Liver (tissue), 9 donors: ENCODE results near the gene FCHSD1. TPM values are rescaled to one million over a fixed set of nuclear protein-coding genes. Genes with fewer than 3 reads are reported as not detected.

Source experiments
- DNase-seq: peaks from one replicate; pipeline ENCODE4 v3.0.0-alpha.2; 2017; ENCODE audit warnings: low spot score
- H3K27ac ChIP-seq, 2 donors: one replicate each; pipeline ENCODE4 v1.7.0; 2013; ENCODE audit warnings: inconsistent platforms in 2 of 2, low read length in 2 of 2, control low read depth in 1 of 2, low read depth in 1 of 2, mild to moderate bottlenecking in 1 of 2
- H3K27me3 ChIP-seq, 4 donors: one replicate each; pipeline versions ENCODE4 v1.6.1 to v1.7.0; 2013; ENCODE audit warnings: low read length in 3 of 4, inconsistent platforms in 1 of 4, mild to moderate bottlenecking in 1 of 4, moderate library complexity in 1 of 4; ENCODE audit not compliant: control insufficient read depth in 4 of 4, insufficient read depth in 4 of 4
- H3K36me3 ChIP-seq, 4 donors: one replicate each; pipeline versions ENCODE4 v1.6.1 to v1.7.0; 2013; ENCODE audit warnings: low read length in 3 of 4, mild to moderate bottlenecking in 3 of 4, low read depth in 1 of 4, moderate library complexity in 1 of 4; ENCODE audit not compliant: control insufficient read depth in 4 of 4, insufficient read depth in 3 of 4
- H3K4me1 ChIP-seq, 4 donors: one replicate each; pipeline versions ENCODE4 v1.6.1 to v1.7.0; 2013; ENCODE audit warnings: low read length in 3 of 4, mild to moderate bottlenecking in 3 of 4, moderate library complexity in 1 of 4; ENCODE audit not compliant: control insufficient read depth in 4 of 4, insufficient read depth in 4 of 4
- H3K4me3 ChIP-seq, 3 donors: one replicate each; pipeline versions ENCODE4 v1.6.1 to v1.7.0; 2013; ENCODE audit warnings: low read length in 3 of 3, control low read depth in 1 of 3, low read depth in 1 of 3, mild to moderate bottlenecking in 1 of 3
- H3K9ac ChIP-seq, 2 donors: one replicate each; pipeline ENCODE4 v1.7.0; 2013; ENCODE audit warnings: low read length in 2 of 2, mild to moderate bottlenecking in 2 of 2, moderate library complexity in 2 of 2, control low read depth in 1 of 2, low read depth in 1 of 2
- H3K9me3 ChIP-seq, 4 donors: one replicate each; pipeline versions ENCODE4 v1.6.1 to v1.7.0; 2013; ENCODE audit warnings: low read length in 3 of 4; ENCODE audit not compliant: control insufficient read depth in 4 of 4
- EGR1 ChIP-seq, 2 donors: IDR thresholded peaks; 2 replicates each; pipeline ENCODE4 v1.6.1; 2016 to 2018; ENCODE audit warnings: antibody characterized with exemption in 2 of 2, low read depth in 2 of 2
- FOXA1 ChIP-seq: IDR thresholded peaks from 2 replicates; pipeline ENCODE4 v1.6.1; 2016; ENCODE audit warnings: antibody characterized with exemption
- FOXA2 ChIP-seq: IDR thresholded peaks from 2 replicates; pipeline ENCODE4 v1.6.1; 2016; ENCODE audit warnings: antibody characterized with exemption
- GABPA ChIP-seq, 2 donors: IDR thresholded peaks in 1 of 2; conservative IDR thresholded peaks in 1 of 2; 2 replicates each; pipeline ENCODE4 v1.6.1; 2016; ENCODE audit warnings: antibody characterized with exemption in 2 of 2, mild to moderate bottlenecking in 1 of 2, moderate library complexity in 1 of 2
- HNF4A ChIP-seq, 2 donors: conservative IDR thresholded peaks; 2 replicates each; pipeline ENCODE4 v1.6.1; 2016; ENCODE audit warnings: antibody characterized with exemption in 2 of 2, mild to moderate bottlenecking in 2 of 2
- HNF4G ChIP-seq: IDR thresholded peaks from 2 replicates; pipeline ENCODE4 v1.6.1; 2016; ENCODE audit warnings: antibody characterized with exemption
- JUND ChIP-seq, 2 donors: IDR thresholded peaks; 2 replicates each; pipeline ENCODE4 v1.6.1; 2016; ENCODE audit warnings: antibody characterized with exemption in 2 of 2
- NR2F2 ChIP-seq: IDR thresholded peaks from 2 replicates; pipeline ENCODE4 v1.6.1; 2016; ENCODE audit warnings: antibody characterized with exemption
- RAD21 ChIP-seq, 2 donors: IDR thresholded peaks; 2 replicates each; pipeline ENCODE4 v1.6.1; 2016; ENCODE audit warnings: antibody characterized with exemption in 2 of 2, mild to moderate bottlenecking in 2 of 2
- REST ChIP-seq: IDR thresholded peaks from 2 replicates; pipeline ENCODE4 v1.6.1; 2016; ENCODE audit warnings: antibody characterized with exemption, mild to moderate bottlenecking
- RXRA ChIP-seq, 2 donors: IDR thresholded peaks; 2 replicates each; pipeline ENCODE4 v1.6.1; 2017 to 2018; ENCODE audit warnings: antibody characterized with exemption in 2 of 2, mild to moderate bottlenecking in 1 of 2
- SP1 ChIP-seq: IDR thresholded peaks from 2 replicates; pipeline ENCODE4 v1.6.1; 2018; ENCODE audit warnings: antibody characterized with exemption, mild to moderate bottlenecking
- TAF1 ChIP-seq: conservative IDR thresholded peaks from 2 replicates; pipeline ENCODE4 v1.6.1; 2016; ENCODE audit warnings: antibody characterized with exemption, mild to moderate bottlenecking
- YY1 ChIP-seq: IDR thresholded peaks from 2 replicates; pipeline ENCODE4 v1.6.1; 2016; ENCODE audit warnings: antibody characterized with exemption, mild to moderate bottlenecking
- WGBS: extraction: QIAGEN DNeasy Blood & Tissue Kit; methylation state at CpG from one replicate; pipeline ENCODE4 v1.1.7; 2013; 5-methylcytosine and 5-hydroxymethylcytosine counted together
- polyA plus RNA-seq, 2 donors: library from polyadenylated mRNA; stranded (reverse) in 1 of 2; unstranded in 1 of 2; fragments of 200-250 nt in 1 of 2; fragments of >200 nt in 1 of 2; fragmentation: Nextera tagmentation in 1 of 2; extraction: Ambion mirVana in 1 of 2; gene quantifications; one replicate each; pipeline versions ENCODE4 v1.2.1 to v1.2.3, GENCODE V29; 2013 to 2015
- total RNA-seq, 2 donors: library from RNA; depleted of rRNA; stranded (reverse); fragments of >200 nt; gene quantifications; one replicate each; pipeline ENCODE4 v1.2.3, GENCODE V29; 2014
- TF ChIP-seq, protein P1 (sequence below): IDR thresholded peaks from 2 replicates; pipeline ENCODE4 v1.6.1; 2016; ENCODE audit warnings: antibody characterized with exemption
- TF ChIP-seq, protein P2 (sequence below): fragments of 150-350 bp; IDR thresholded peaks from 2 replicates; pipeline ENCODE4 v1.5.1; 2017; ENCODE audit warnings: improper control_type of control experiment, low read depth, low read length; ENCODE audit not compliant: missing input control
- TF ChIP-seq, protein P3 (sequence below): IDR thresholded peaks from 2 replicates; pipeline ENCODE4 v1.6.1; 2016; ENCODE audit warnings: antibody characterized with exemption
- TF ChIP-seq, protein P4 (sequence below): IDR thresholded peaks from 2 replicates; pipeline ENCODE4 v1.6.1; 2016; ENCODE audit warnings: antibody characterized with exemption
- donor health status: healthy.
- donor health status: healthy.
- donor health status: healthy.
- donor health status: healthy.
- donor health status: healthy.

FCHSD1 gene
- total and polyA plus RNA-seq, 4 donors, result 1.3 to 6.4 (median 2.2) TPM

- Histone ChIP-seq H3K36me3 (no peaks in the 10 kb centered on the region), H3K27ac (no peak overlapping the region), H3K4me3 (no peak overlapping the region), H3K9ac (no peak overlapping the region), H3K4me1 (peaks cover 10 to 61% (median 43%) of the 10 kb centered on the region in 4 donors), H3K27me3 (no peaks in the 10 kb centered on the region), H3K9me3 (no peaks in the 10 kb centered on the region)
- TF ChIP-seq HNF4G (no peak), JUND (IDR thresholded peaks at IDR 0.05) (no peak), EGR1 (IDR thresholded peaks at IDR 0.05; ENCODE audit: low read depth in 2 of 2) (no peak), GABPA (IDR thresholded peaks at IDR 0.05 in 1 of 2, conservative IDR thresholded peaks at IDR 0.05 in 1 of 2) (no peak), FOXA1 (no peak), TAF1 (no peak), SP1 (no peak), YY1 (no peak), REST (no peak), RXRA (IDR thresholded peaks at IDR 0.05) (no peak), FOXA2 (no peak), NR2F2 (no peak)
- TF ChIP-seq, protein P1, sequence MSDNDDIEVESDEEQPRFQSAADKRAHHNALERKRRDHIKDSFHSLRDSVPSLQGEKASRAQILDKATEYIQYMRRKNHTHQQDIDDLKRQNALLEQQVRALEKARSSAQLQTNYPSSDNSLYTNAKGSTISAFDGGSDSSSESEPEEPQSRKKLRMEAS, result no peak
- TF ChIP-seq, protein P2, sequence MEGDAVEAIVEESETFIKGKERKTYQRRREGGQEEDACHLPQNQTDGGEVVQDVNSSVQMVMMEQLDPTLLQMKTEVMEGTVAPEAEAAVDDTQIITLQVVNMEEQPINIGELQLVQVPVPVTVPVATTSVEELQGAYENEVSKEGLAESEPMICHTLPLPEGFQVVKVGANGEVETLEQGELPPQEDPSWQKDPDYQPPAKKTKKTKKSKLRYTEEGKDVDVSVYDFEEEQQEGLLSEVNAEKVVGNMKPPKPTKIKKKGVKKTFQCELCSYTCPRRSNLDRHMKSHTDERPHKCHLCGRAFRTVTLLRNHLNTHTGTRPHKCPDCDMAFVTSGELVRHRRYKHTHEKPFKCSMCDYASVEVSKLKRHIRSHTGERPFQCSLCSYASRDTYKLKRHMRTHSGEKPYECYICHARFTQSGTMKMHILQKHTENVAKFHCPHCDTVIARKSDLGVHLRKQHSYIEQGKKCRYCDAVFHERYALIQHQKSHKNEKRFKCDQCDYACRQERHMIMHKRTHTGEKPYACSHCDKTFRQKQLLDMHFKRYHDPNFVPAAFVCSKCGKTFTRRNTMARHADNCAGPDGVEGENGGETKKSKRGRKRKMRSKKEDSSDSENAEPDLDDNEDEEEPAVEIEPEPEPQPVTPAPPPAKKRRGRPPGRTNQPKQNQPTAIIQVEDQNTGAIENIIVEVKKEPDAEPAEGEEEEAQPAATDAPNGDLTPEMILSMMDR, result no peak
- peak; percentile 40 for DNase-seq
- WGBS, result 62% methylated on average over 6 of the region's 6 CpGs
Measured at GRCh38 chr5:141603923-141604717, 47.1 kb downstream of the FCHSD1 start.

GRCh38 chr5:141602606-141603005, 48.6 kb downstream of the FCHSD1 start:
- no peaks in the 10 kb centered on the region for H3K9me3 ChIP-seq
- peaks cover 7 to 54% (median 37%) of the 10 kb centered on the region in 4 donors for H3K4me1 ChIP-seq
- H3K27me3 ChIP-seq, result no peaks in the 10 kb centered on the region
- H3K36me3 ChIP-seq, result no peaks in the 10 kb centered on the region
- WGBS, result 95% methylated on average over 1 of the region's 1 CpG
- no peak overlapping the region for H3K4me3 ChIP-seq
- no peak overlapping the region for H3K27ac ChIP-seq
- no peak overlapping the region for H3K9ac ChIP-seq
- no peak for DNase-seq
- TF ChIP-seq, protein P1, result no peak
- TF ChIP-seq JUND (IDR thresholded peaks at IDR 0.05), result no peak
- no peak for TF ChIP-seq SP1
- TF ChIP-seq, protein P3, sequence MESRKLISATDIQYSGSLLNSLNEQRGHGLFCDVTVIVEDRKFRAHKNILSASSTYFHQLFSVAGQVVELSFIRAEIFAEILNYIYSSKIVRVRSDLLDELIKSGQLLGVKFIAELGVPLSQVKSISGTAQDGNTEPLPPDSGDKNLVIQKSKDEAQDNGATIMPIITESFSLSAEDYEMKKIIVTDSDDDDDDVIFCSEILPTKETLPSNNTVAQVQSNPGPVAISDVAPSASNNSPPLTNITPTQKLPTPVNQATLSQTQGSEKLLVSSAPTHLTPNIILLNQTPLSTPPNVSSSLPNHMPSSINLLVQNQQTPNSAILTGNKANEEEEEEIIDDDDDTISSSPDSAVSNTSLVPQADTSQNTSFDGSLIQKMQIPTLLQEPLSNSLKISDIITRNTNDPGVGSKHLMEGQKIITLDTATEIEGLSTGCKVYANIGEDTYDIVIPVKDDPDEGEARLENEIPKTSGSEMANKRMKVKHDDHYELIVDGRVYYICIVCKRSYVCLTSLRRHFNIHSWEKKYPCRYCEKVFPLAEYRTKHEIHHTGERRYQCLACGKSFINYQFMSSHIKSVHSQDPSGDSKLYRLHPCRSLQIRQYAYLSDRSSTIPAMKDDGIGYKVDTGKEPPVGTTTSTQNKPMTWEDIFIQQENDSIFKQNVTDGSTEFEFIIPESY, result no peak
- TF ChIP-seq FOXA1, result no peak
- no peak for TF ChIP-seq RAD21 (IDR thresholded peaks at IDR 0.05)
- TF ChIP-seq, protein P4, sequence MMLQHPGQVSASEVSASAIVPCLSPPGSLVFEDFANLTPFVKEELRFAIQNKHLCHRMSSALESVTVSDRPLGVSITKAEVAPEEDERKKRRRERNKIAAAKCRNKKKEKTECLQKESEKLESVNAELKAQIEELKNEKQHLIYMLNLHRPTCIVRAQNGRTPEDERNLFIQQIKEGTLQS, result no peak
- no peak for TF ChIP-seq HNF4G
- TF ChIP-seq HNF4A (conservative IDR thresholded peaks at IDR 0.05), result no peak
- no peak for TF ChIP-seq RXRA (IDR thresholded peaks at IDR 0.05)
- TF ChIP-seq, protein P2, result no peak
- TF ChIP-seq NR2F2, result no peak
